K562 (cell line): ENCODE data around the gene MATCAP1. TPM values are rescaled to one million over a fixed set of nuclear protein-coding genes. Genes with fewer than 3 reads are reported as not detected.
A peak's percentile ranks its signal among the peaks of the same experiment; 100 is the strongest.

Experiments
- EGR1 ChIP-seq: fragments of 450-650 bp; conservative IDR thresholded peaks from 2 replicates; pipeline ENCODE4 v1.6.1; 2017; ENCODE audit warnings: mild to moderate bottlenecking
- RUNX1 ChIP-seq: sonication (generic); IDR thresholded peaks from 2 replicates; pipeline ENCODE4 v1.6.1; 2016; ENCODE audit warnings: antibody characterized with exemption, low read depth
- ZFPM2 ChIP-seq: fragments of 250-450 bp; sonication (Bioruptor Pico); IDR thresholded peaks from 2 replicates; pipeline ENCODE4 v1.5.1; 2022; ENCODE audit warnings: mild to moderate bottlenecking
- ZNF175 ChIP-seq: fragments of 200-800 bp; sonication (Bioruptor generic); IDR thresholded peaks from 2 replicates; pipeline ENCODE4 v1.6.1; 2016; ENCODE audit warnings: low read depth, mild to moderate bottlenecking, missing genetic modification characterization, missing compliant biosample characterization
- polyA plus RNA-seq, 8 experiments: library from polyadenylated mRNA; depleted of rRNA in 4 of 8; stranded (reverse) in 5 of 8; unstranded in 3 of 8; fragments of >200 nt; fragmentation: Nextera tagmentation in 2 of 8; fragmentation: Illumina TruSeq in 1 of 8; extraction: Ambion mirVana in 2 of 8; extraction: Trizol in 1 of 8; gene quantifications; 2 replicates each; pipeline versions ENCODE4 v1.2.1 to v1.2.3, GENCODE V29; 2011 to 2014; ENCODE audit warnings: inconsistent platforms in 1 of 8, missing spikeins in 1 of 8
- total RNA-seq, 7 experiments: library from RNA; depleted of rRNA in 6 of 7; stranded (reverse); fragments of >200 nt in 6 of 7; fragmentation: Illumina TruSeq in 2 of 7; extraction: Trizol in 2 of 7; gene quantifications; 2 replicates each; pipeline versions ENCODE4 v1.2.1 to v1.2.3, GENCODE V29; 2011 to 2021; ENCODE audit warnings: low replicate concordance in 1 of 7
- TF ChIP-seq, protein P1 (sequence below): fragments of 450-650 bp; IDR thresholded peaks from 2 replicates; pipeline ENCODE4 v1.6.1; 2018; ENCODE audit not compliant: partially characterized antibody

MATCAP1 gene
- total and polyA plus RNA-seq, 9 of the 15 experiments (the other 6 are each of a cell fraction or from before 2014, with no cell fraction given), result 3.4 to 20.5 (median 10.3) TPM

DNA sequence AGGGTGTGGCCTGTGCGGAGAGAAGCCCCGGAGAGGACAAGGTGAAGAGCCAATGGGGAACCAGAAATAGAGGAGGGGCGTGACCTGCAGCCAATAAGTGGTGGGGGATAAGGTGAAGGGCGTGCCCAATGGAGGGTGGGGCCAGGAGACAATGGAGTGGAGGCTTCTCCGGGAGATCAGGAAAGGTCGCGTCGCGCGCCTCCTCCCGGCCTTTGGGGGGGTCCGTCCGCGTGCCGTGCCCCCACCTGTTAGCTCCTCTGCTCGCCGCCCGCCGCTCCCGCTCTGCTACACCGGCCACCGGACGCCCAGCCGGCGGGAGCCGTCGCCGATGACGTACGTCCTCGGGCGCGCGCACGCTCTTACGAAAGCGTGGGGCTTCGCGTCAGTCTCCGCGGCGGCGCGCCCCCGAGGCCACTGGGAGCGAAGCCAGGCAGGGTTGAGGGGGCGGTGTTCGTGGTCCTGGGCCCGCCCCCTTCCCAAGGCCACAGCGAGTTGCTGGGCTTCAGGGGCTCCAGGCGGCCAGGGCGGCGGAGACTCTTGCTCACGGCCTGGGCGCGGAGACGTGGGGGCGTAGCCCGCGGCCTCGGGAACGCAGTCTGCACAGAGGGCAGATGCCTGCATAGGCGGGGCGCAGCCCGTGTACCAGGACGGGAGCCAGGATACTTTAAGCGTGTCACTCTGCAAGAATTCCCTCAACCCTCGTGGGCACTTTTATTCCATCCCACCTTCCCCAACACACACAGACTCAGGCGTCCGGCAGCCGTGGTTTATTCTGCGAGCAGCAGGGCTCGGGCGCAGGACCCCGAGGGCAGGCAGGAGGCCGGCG, at the start of gene MATCAP1 (continued):
- TF ChIP-seq, protein P1, sequence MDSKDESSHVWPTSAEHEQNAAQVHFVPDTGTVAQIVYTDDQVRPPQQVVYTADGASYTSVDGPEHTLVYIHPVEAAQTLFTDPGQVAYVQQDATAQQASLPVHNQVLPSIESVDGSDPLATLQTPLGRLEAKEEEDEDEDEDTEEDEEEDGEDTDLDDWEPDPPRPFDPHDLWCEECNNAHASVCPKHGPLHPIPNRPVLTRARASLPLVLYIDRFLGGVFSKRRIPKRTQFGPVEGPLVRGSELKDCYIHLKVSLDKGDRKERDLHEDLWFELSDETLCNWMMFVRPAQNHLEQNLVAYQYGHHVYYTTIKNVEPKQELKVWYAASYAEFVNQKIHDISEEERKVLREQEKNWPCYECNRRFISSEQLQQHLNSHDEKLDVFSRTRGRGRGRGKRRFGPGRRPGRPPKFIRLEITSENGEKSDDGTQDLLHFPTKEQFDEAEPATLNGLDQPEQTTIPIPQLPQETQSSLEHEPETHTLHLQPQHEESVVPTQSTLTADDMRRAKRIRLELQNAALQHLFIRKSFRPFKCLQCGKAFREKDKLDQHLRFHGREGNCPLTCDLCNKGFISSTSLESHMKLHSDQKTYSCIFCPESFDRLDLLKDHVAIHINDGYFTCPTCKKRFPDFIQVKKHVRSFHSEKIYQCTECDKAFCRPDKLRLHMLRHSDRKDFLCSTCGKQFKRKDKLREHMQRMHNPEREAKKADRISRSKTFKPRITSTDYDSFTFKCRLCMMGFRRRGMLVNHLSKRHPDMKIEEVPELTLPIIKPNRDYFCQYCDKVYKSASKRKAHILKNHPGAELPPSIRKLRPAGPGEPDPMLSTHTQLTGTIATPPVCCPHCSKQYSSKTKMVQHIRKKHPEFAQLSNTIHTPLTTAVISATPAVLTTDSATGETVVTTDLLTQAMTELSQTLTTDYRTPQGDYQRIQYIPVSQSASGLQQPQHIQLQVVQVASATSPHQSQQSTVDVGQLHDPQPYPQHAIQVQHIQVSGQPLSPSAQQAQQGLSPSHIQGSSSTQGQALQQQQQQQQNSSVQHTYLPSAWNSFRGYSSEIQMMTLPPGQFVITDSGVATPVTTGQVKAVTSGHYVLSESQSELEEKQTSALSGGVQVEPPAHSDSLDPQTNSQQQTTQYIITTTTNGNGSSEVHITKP, result peak; percentile 13
- TF ChIP-seq RUNX1 (no peak), ZNF175 (CRISPR knock-in tag) (0 out of 2 replicates have a peak, but pooled peaks have one; percentile 45), ZFPM2 (CRISPR knock-in tag) (no peak), EGR1 (peak; percentile 93)
